ENCODE data around the gene MUC13.

Gene MUC13

GRCh38 chr3:124942613-124943012 is 8.1 kb upstream of the MUC13 start:
- TF ChIP-seq ZFX (IDR thresholded peaks at IDR 0.05; ENCODE audit: borderline replicate concordance) (no peak), CTCF (IDR thresholded peaks at IDR 0.05) (no peak)
- no peak overlapping the region for H3K27ac ChIP-seq

- no peak overlapping the region for H3K27ac ChIP-seq
- TF ChIP-seq CTCF (IDR thresholded peaks at IDR 0.05) (no peak), ZFX (IDR thresholded peaks at IDR 0.05; ENCODE audit: borderline replicate concordance) (no peak)
Measured at GRCh38 chr3:124941771-124942170, 7.2 kb upstream of the MUC13 start.

- no peak for TF ChIP-seq ZFX (IDR thresholded peaks at IDR 0.05; ENCODE audit: borderline replicate concordance)
- TF ChIP-seq CTCF (IDR thresholded peaks at IDR 0.05) = no peak
- no peak overlapping the region for H3K27ac ChIP-seq
Measured at GRCh38 chr3:124939661-124940060, 5.1 kb upstream of the MUC13 start.

- no peak for TF ChIP-seq CTCF (IDR thresholded peaks at IDR 0.05)
- no peak for TF ChIP-seq ZFX (IDR thresholded peaks at IDR 0.05; ENCODE audit: borderline replicate concordance)
- no peak overlapping the region for H3K27ac ChIP-seq
Measured at GRCh38 chr3:124938896-124939295, 4.3 kb upstream of the MUC13 start.

- TF ChIP-seq CTCF (IDR thresholded peaks at IDR 0.05) (no peak), ZFX (IDR thresholded peaks at IDR 0.05; ENCODE audit: borderline replicate concordance) (no peak)
- no peak overlapping the region for H3K27ac ChIP-seq
Measured at GRCh38 chr3:124937049-124937448, 2.5 kb upstream of the MUC13 start.

GRCh38 chr3:124935794-124936542 is 1.4 kb upstream of the MUC13 start:
- no peak for TF ChIP-seq CTCF (IDR thresholded peaks at IDR 0.05)
- no peak for TF ChIP-seq ZFX (IDR thresholded peaks at IDR 0.05; ENCODE audit: borderline replicate concordance)
- peak overlapping the region; percentile 93 for H3K27ac ChIP-seq

- TF ChIP-seq CTCF (IDR thresholded peaks at IDR 0.05) = no peak
- TF ChIP-seq ZFX (IDR thresholded peaks at IDR 0.05; ENCODE audit: borderline replicate concordance) = no peak
Measured at GRCh38 chr3:124935264-124935663, 713 bp upstream of the MUC13 start.

More at GRCh38 chr3:124935264-124935663, 713 bp upstream of the MUC13 start:
- H3K27ac ChIP-seq = peak overlapping the region; percentile 93
